Mucosa of rectum (tissue), 2 donors: ENCODE results near the gene NBAS.

ENCODE experiments used
- H3K27ac ChIP-seq, 2 donors: one replicate each; pipeline ENCODE4 v1.7.0; 2013; ENCODE audit warnings: inconsistent platforms in 2 of 2, low read depth in 2 of 2, low read length in 2 of 2
- H3K27me3 ChIP-seq, 2 donors: one replicate each; pipeline ENCODE4 v1.7.0; 2013; ENCODE audit warnings: low read length in 2 of 2; ENCODE audit not compliant: control insufficient read depth in 2 of 2, insufficient read depth in 2 of 2
- H3K36me3 ChIP-seq, 2 donors: one replicate each; pipeline ENCODE4 v1.7.0; 2013; ENCODE audit warnings: low read length in 2 of 2; ENCODE audit not compliant: control insufficient read depth in 2 of 2, insufficient read depth in 2 of 2
- H3K4me1 ChIP-seq, 2 donors: one replicate each; pipeline ENCODE4 v1.7.0; 2013; ENCODE audit warnings: low read length in 2 of 2, mild to moderate bottlenecking in 1 of 2; ENCODE audit not compliant: control insufficient read depth in 2 of 2, insufficient read depth in 2 of 2
- H3K4me3 ChIP-seq, 2 donors: one replicate each; pipeline ENCODE4 v1.7.0; 2013; ENCODE audit warnings: low read length in 2 of 2
- H3K9ac ChIP-seq, 2 donors: one replicate each; pipeline ENCODE4 v1.7.0; 2013; ENCODE audit warnings: low read length in 2 of 2, low read depth in 1 of 2, mild to moderate bottlenecking in 1 of 2
- H3K9me3 ChIP-seq, 2 donors: one replicate each; pipeline ENCODE4 v1.7.0; 2013; ENCODE audit warnings: low read length in 2 of 2; ENCODE audit not compliant: control insufficient read depth in 2 of 2
- donor health status: healthy.
- donor health status: Normal muscosa, but diverticular disease.

The NBAS gene

DNA sequence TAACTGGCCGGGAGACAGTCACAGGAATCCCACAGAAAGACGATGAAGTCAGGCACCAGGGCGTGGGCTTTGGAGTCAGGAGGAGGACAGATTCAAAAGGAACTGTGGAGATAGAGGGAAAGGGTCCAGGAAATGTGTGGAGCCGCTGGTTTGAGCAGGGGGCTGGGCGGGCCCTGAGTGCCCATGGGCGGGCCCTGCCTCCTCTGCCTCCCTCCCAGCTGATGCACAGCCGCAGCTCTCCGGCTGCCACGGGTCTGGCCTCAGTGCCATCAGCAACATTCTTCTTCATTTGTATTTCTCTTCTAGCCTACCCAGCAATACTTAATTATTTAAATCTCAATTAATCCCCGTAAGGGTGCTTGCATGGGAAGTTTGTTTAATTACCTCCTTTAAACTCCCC lies 432.3 kb downstream of the NBAS start:
- Histone ChIP-seq H3K27me3 (no peaks in the 10 kb centered on the region), H3K9ac (no peak overlapping the region), H3K4me3 (no peak overlapping the region), H3K4me1 (no peaks in the 10 kb centered on the region), H3K27ac (no peak overlapping the region), H3K36me3 (no peaks in the 10 kb centered on the region), H3K9me3 (no peaks in the 10 kb centered on the region)

DNA sequence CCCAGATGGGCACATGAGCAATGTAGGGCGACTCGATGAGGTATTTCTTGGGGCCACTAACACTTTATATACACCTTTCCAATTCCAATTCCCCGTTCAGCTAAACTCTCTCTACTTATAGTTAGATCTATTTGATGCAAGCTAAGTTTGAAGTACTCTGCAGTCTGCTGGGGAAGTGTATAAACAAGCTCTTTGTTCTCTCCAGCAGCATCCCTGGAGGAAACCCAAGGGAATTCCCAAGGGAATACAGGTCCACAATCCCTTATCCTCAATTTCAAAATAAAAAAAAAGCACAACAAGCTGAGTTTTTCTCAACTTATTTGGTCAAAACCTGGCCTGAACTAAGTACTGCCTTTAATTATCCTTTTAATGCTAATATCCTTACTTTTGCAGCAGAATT lies 433.3 kb downstream of the NBAS start:
- no peak overlapping the region for H3K27ac ChIP-seq
- no peak overlapping the region for H3K9ac ChIP-seq
- H3K4me3 ChIP-seq, result no peak overlapping the region
- no peaks in the 10 kb centered on the region for H3K36me3 ChIP-seq
- no peaks in the 10 kb centered on the region for H3K27me3 ChIP-seq
- no peaks in the 10 kb centered on the region for H3K4me1 ChIP-seq
- no peaks in the 10 kb centered on the region for H3K9me3 ChIP-seq

DNA sequence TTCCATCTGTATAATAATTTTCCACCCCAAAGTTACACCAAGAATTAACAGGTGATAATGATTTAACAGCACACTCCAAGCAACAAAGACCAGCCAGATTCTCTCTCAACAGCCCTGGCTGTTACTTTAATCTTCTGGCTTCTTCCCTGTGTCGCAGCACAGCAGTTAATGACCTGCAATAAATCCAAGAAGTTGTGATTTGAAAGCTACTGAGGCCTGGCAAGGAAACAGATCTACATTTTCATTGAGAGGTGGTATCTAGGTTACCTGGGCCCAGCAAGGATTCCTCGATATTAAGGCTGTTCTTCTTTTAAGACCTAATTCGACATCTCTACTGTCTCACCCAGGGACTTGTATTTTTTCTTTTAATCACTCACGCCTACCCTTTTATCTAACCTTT lies 433.8 kb downstream of the NBAS start:
- Histone ChIP-seq H3K9me3 (no peaks in the 10 kb centered on the region), H3K27ac (no peak overlapping the region), H3K36me3 (no peaks in the 10 kb centered on the region), H3K9ac (no peak overlapping the region), H3K4me1 (no peaks in the 10 kb centered on the region), H3K27me3 (no peaks in the 10 kb centered on the region), H3K4me3 (no peak overlapping the region)

- Histone ChIP-seq H3K4me3 (no peak overlapping the region), H3K9ac (no peak overlapping the region), H3K27ac (no peak overlapping the region), H3K36me3 (no peaks in the 10 kb centered on the region), H3K9me3 (no peaks in the 10 kb centered on the region), H3K27me3 (no peaks in the 10 kb centered on the region), H3K4me1 (no peaks in the 10 kb centered on the region)
Observed at GRCh38 chr2:15126373-15126772, 434.8 kb downstream of the NBAS start.

- Histone ChIP-seq H3K27me3 (no peaks in the 10 kb centered on the region), H3K9ac (no peak overlapping the region), H3K27ac (no peak overlapping the region), H3K4me1 (no peaks in the 10 kb centered on the region), H3K36me3 (no peaks in the 10 kb centered on the region), H3K4me3 (no peak overlapping the region), H3K9me3 (no peaks in the 10 kb centered on the region)
Observed at GRCh38 chr2:15122915-15123314, 438.2 kb downstream of the NBAS start.

DNA sequence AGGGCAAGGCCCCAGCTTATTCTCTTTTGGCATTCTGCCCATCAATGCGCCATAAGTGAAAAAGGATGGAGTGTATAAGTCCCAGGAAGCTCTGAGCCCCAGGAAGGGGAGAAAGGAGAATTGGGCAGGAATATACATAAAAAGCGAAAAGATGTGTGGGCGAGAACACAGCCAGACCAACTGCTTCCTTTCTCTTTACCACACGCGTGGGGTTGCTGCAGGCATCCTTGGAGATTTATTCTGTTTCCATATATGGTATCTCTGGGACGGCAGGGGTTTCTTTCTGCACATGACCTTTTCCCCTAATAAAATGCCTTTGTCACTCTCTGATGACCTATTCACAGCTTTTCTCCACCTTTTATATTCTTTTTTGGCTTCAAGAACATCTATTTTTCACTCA lies 440.5 kb downstream of the NBAS start:
- H3K9ac ChIP-seq, result no peak overlapping the region
- no peak overlapping the region for H3K27ac ChIP-seq
- H3K27me3 ChIP-seq, result no peaks in the 10 kb centered on the region
- no peaks in the 10 kb centered on the region for H3K9me3 ChIP-seq
- H3K4me1 ChIP-seq, result no peaks in the 10 kb centered on the region
- no peak overlapping the region for H3K4me3 ChIP-seq
- no peaks in the 10 kb centered on the region for H3K36me3 ChIP-seq

- Histone ChIP-seq H3K4me1 (no peaks in the 10 kb centered on the region), H3K9ac (no peak overlapping the region), H3K9me3 (no peaks in the 10 kb centered on the region), H3K4me3 (no peak overlapping the region), H3K36me3 (no peaks in the 10 kb centered on the region), H3K27me3 (no peaks in the 10 kb centered on the region), H3K27ac (no peak overlapping the region)
Observed at GRCh38 chr2:15119722-15120175, 441.4 kb downstream of the NBAS start.

DNA sequence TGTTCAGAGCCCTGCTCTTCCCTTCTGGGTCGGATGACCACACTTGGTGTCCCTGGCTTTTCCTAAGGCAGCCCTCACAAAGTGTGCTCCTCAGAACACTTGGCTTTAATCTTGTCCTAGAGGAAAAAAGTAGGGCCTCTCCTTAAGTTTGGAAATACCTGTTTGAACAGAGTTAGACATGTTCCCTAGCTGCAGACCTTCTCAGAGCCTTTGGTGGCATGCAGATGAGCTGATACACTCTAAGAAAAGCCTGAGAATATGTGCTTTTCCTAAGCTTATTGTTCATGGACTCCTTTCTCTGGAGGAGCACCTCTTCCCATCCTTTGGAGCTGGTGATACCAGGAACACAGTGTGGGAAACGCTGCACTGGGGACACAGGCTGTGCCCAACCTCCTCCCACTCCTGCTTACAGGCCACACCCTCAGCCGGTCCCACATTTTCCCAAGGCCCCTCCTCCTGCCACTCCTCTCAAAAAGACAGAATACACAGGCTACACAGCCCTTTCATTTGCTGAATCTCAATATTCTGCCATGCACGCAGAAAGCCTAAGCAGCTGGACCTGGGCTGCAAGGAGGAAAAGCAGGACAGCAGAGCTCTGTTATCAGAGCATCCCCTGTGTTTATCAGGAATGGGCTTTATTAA lies 443.6 kb downstream of the NBAS start:
- H3K4me3 ChIP-seq, result no peak overlapping the region
- no peaks in the 10 kb centered on the region for H3K36me3 ChIP-seq
- H3K9ac ChIP-seq, result no peak overlapping the region
- H3K4me1 ChIP-seq, result no peaks in the 10 kb centered on the region
- no peak overlapping the region for H3K27ac ChIP-seq
- H3K9me3 ChIP-seq, result no peaks in the 10 kb centered on the region
- no peaks in the 10 kb centered on the region for H3K27me3 ChIP-seq
